NK-92 treated with Interleukin-12 subunit alpha and Interleukin-12 subunit beta, amount 100 ng/mL, for 24 hours (cell line): ENCODE results near the gene HPN.
"Not testable (repeated sequence)": the region's sequence is repeated elsewhere in the genome, so short reads cannot be mapped to it uniquely, and the experiment has no call there.

Experiments used
- DNase-seq: peaks from one replicate; lab custom pipeline; 2025; lab: John Stamatoyannopoulos, UW

HPN gene

DNA sequence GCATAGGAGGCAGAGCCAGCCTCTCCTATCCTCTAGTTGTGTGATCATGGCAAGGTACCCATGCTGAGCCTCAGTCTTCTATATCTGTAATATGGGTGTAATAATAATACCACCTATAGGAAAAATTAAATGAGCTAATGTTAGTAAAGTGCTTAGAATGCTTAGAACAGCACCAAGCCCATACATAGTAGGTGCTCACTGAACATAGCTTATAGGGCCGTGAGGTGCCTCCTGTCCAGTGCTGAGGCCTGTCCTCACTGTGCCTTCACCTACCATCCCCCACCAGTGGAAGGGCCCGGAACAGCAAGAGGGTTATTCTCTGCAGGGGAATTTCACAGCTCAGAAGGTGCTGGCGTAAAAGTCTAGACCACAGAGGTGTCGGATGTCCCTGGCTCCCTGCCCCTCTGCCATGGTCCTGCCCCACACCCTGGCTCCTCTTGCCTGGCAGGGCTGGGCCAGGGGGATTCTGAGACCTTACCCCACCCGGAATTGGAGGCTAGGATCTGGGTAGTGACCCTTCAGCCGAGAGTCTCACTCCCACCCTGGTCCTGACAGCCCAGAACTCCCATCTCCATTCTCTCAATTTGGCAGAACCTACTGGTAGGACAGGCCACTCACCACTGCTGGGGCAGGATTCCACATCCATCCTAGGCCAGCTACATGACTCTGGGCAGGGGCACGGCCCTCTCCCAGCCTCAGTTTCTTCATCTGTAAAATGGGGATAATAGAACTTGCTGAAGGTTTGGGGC is 13.5 kb upstream of the HPN start:
- DNase-seq = no peak

DNA sequence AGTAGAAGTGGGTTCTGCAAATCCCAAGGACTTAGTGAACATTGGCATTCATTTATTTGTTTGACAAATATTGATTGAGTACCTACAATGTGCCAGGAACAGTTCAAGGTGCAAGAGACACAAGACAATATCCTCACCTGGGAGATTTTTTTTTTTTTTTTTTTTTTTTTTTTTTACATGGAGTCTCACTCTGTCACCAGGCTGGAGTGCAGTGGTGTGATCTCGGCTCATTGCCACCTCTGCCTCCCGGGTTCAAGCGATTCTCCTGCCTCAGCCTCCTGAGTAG is 13.0 kb upstream of the HPN start:
- DNase-seq = not testable (repeated sequence)

GRCh38 chr19:35029275-35029736 is 12.2 kb upstream of the HPN start:
- DNase-seq = not testable (repeated sequence)

GRCh38 chr19:35029737-35030256 is 11.7 kb upstream of the HPN start:
- DNase-seq = no peak

DNA sequence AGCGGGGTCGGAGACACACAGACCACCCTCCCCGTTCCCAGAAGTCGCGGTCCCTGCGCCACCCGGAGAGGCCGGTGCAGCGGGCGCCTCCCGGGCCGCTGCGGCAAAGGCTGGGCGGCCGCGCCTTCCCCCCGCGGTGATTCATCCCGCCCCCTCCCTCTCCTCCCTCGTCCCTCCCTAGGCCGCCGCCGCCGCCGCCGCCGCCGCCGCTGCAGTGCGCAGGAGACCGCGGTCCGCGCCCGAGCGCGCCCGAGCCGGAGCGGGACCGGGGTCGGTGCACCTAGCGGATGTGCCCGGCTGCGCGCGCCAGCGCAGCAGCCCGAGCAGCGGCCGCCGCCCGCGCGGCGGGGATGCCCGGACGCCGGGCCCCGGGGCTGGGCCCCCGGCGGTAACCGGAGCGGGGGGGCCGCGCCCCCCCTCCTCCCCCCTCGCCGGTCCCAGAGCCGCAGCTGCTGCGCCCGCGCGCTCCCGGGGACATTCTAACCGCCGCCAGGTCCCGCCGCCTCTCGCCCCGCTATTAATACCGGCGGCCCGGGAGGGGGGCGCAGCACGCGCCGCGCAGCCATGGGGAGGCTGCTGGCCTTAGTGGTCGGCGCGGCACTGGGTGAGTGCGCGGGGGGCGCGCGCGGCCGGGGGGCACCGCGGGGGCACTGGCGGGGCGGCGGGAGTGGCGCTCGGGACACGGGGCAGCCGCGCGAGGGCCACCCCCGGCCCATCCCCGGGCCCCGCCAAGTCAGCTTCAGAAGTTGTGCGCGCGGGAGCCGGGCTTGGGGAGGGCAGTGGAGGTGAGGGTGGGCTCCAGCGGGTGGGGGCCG is 11.1 kb upstream of the HPN start, which contains the start of gene SCN1B:
SCN1B (plus strand) TSS at position 214 of the 815 bp plus-strand sequence; CDS start at position 565, 351 bp downstream.
- DNase-seq = no peak

DNA sequence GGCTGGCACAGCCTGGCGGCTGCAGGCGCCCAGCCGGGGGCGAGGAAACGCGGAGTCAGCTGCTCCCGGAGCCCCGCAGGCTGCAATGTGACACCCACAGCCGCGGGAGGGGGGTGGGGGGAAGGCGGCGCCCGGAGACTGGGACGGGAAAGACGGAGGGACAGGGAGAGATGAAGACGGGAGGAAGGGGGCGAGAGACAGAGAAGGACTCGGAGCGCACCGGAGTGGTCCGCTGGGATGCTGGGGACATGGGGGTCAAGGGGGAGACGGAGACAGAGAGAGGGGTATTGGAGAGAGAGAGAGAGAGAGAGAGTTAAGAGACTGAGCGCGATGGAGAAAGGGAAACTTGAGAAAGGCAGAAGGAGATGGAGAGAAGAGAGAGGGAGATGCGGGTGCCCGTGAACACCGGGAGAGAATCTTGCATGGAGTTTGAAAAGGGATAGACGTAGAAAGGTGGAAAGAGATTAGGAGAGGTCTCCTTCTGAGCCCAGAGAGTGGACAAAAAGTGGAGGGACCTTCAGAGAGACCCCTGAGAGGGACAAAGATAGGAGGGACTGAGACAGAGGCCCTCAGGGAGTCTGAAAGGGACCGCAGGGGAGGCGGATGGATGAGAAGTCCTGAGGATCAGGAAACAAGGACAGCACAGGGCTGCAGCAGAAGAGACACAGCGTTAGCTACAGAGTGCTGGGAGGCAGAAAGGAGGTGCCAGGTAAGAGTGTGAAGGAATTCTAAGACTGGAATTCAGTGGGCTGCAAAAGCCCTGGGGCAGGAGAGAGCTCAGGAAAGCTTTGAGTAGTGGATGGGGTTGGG is 10.2 kb upstream of the HPN start:
- DNase-seq = no peak

DNA sequence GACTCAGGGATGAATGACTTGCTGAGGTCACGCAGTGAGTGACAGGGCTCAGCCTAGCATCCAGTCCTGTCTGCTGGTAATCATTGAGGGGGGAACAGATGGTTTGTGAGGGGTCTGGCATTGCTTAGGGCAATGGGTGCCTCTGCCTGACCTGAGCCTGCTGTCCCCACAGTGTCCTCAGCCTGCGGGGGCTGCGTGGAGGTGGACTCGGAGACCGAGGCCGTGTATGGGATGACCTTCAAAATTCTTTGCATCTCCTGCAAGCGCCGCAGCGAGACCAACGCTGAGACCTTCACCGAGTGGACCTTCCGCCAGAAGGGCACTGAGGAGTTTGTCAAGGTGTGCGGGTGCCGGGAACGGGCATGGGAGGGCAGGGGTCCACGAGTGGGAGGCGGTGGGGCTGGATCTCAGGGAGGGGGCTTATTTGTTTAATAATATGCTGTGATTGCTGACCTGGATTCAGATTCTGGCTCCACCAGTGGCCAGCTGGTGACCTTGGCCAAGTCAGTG is 9.1 kb upstream of the HPN start:
- DNase-seq = no peak

DNA sequence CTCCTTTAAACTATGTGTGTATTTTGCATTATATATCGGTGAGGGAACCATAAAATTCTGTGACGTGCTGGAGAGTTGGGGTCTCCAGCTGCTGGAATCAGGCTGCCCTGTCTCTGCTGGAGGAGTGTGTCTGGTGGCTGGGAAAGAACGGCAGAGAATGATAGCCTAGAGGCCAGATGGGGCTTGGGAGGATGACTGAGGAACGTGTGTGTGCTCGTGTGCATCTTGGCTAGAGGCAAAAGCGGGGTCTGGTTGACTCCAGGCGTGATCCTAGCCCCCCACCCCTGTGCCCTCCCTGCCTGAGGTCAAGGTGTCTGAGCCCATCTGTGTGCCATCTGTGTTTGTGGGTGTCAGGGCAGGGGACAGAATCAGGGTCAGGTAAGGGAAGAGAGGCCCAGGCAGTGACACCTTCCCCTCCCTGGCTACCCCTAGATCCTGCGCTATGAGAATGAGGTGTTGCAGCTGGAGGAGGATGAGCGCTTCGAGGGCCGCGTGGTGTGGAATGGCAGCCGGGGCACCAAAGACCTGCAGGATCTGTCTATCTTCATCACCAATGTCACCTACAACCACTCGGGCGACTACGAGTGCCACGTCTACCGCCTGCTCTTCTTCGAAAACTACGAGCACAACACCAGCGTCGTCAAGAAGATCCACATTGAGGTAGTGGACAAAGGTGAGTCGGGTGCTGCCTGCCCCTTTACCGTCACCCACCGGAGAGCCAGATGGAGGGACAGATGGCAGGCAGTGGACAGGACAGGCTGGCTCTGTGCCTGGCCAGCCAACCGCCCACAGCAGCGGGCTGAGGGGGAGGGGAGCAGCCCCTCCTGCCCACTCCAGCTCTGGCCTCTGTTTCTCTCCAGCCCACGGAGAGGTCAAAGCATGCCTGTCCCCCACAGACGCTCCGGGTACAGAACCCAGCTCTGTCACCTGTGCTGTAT is 8.2 kb upstream of the HPN start:
- no peak for DNase-seq

DNA sequence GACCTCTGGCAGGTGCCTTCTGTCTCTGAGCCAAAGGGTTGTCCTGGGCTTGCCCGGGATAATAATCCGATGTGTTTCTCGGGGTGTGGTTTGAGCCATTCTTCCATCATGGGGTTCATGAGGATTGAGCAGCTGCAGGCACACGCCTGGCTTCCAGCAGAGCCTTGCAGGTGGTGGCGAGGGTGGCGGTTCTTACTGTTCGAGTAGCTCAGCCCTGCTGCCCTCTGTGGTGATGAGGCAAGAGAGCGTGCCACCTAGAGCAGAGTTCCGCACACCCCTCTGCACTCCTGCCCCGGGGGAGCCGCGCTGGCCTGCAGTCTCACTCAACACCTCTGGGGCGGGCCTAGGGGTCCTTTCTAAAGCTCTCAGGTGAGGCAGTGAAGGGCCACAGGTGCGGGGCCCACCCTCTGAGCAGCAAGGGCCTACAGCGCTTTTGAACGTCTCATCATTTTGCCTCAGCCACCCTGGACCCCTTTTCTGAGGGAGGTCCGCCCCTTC is 7.5 kb upstream of the HPN start:
- DNase-seq = no peak

- no peak for DNase-seq
Observed at GRCh38 chr19:35034588-35035382, 6.7 kb upstream of the HPN start.

DNA sequence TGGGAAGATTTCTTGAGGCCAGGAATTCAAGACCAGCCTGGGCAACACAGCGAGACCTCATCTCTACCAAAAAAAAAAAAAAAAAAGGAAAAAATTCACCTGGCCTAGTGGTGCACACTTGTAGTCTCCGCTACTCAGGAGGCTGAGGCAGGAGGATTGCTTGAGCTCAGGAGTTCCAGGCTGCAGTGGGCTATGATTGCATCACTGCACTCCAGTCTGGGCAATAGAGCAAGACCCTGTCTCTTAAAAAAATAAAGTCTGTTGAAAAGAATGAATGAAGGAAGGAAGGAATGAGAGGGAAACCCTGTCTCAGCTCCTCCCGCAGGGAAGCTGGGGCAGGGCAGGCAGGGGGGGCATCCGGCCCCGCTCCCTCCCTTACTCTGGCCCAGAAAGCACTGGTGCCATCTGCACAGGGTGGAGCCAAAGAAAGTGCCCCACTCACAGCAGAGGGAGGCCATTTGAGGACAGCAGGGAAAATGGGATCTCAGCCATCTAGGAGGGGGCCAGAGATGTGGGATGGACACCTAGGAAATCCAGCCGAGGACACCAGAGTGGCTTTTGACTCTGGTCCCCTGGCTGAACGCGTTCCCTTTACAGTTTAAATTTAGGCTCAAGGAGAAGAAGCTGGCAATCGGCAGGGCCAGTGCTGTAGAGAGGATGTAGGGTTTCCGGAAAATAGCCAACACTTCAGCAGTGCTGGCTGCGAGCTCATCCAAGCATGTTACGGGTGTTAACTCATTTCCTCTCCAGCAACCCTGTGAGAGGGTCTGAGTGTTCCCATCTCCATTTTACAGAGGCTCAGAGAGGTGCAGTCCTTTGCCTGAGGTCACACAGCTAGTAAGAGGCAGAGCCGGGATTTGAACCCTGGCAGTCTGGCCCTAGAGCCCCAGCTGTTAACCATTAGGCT is 3.6 kb upstream of the HPN start:
- DNase-seq = no peak

DNA sequence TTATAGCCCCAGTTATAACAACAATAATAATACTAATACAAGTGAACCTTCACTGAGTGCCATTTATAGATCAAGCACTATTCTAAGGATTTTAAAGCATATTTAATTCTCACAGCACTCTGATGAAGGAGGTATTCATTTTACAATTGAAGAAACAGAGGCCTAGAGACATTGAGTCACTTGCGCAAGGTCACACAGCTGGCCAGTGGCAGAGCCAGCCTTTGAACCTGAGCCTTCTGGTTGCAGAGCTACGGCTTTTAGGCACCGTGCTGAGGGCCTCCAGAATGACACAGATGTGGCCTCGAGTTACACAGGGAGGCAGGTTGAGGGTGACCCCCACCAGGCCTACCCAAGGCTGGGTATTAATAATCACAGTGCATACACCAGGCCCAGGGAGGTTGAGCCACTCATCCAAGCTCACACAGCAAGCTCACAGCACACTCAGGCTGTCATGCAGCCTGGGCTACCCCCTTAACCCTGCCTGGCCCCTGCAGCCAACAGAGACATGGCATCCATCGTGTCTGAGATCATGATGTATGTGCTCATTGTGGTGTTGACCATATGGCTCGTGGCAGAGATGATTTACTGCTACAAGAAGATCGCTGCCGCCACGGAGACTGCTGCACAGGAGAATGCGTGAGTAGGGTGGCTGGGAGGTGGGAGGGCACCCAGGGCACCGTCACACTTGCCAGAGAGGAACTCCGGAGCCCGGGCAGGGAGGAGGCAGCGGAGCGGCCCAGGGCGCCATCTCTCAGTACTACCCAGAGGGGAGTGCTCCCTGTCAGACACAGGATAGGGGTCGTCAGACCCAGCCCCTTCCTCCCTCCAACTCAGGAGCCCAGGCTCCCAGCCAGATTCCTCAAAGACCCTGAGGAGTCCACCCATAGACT is 2.7 kb upstream of the HPN start:
- DNase-seq = no peak

DNA sequence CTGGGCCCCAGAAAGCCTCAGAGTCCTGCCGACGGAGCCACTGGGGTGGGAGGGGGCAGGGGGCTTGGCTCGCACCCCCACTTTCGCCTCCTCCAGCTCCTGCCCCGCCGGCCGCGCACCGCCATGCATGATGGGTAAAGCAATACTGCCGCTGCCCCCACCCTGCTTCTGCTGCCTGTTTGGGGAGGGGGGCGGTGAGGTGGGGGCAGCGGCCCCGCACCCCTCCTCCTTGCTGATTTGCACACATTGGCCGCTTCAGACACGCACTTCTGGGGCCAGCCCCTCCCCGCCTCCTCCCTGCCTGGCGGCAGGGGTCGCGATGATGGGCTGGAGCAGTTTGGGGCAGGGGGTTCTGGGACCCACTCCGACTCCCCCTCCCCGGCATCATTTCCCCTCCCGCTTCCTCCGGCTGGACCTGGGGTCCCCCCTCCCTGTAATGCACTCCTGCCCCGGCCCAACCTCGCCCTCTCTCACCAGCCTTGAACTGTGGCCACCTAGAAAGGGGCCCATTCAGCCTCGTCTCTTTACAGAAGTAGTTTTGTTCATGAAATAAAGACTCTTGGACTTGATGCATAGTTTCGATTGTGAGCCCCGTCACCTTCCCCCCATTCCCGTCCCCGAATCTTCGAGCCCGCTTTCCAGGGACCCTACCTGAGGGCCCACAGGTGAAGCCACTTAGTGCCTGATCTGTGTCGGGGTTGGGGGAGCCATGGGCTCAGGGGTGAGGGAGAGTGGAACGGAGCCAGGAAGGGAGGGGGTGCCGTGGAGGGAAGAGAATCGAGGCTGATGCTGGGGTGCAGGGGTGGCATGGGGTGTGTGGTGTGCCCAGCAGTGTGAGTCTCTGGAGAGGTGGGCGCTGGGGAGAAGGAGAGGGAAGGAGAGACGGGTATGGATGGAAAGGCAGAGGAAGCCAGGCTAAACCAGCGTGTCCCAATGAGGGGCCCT is 1.4 kb upstream of the HPN start:
- no peak for DNase-seq

DNA sequence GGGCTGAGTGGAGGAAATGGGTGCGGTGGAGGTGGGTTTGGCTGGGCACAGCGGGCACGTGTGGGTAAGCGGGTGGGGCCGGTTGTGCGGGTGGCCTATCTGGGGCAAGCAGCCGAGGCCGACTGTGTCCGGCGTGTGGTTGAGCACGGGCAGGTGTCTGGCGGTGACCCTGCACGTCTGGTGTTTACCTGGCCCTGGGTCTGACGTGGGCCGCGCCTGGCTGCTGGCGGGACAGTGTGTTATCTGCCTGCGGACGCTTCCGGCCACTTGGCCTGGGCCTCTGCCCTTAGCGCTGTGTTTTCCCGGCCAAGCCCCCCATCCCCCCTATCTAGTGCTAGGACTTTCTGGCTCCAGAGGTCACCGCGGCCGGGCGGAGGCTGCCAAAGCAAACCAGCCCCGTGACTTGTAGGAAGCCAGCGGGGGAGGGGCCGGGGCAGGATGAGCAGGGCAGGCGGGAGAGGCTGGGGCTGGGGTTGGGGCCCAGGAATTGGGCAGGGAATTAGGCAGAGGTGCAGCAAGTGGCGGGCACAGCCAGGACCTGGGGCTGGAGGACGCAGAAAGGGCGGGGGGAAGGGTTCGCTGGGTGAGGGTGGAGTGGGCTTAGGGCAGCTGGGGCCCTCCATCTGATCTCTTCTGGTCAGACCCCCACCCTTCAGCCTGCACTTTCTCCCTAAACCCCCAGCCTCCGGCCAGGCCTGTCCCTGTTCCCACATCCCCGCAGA is 534 bp upstream of the HPN start:
- DNase-seq = no peak

- DNase-seq = no peak
Observed at GRCh38 chr19:35042056-35042730, 672 bp downstream of the HPN start.
